Glutamatergic neuron (in vitro differentiated cells): ENCODE results near the gene ADGRD1. TPM values are rescaled to one million over a fixed set of nuclear protein-coding genes. Genes with fewer than 3 reads are reported as not detected.

ENCODE experiments used
- DNase-seq: peaks from one replicate; pipeline ENCODE4 v3.0.0; 2022
- H3K27ac Mint-ChIP-seq: one replicate; pipeline ENCODE4 v1.8.0; 2020; ENCODE audit warnings: mild to moderate bottlenecking, mixed read lengths, inconsistent platforms; ENCODE audit not compliant: unreplicated experiment
- H3K27me3 Mint-ChIP-seq: one replicate; pipeline ENCODE4 v1.8.0; 2020; ENCODE audit warnings: mild to moderate bottlenecking, moderate library complexity, mixed read lengths, inconsistent platforms; ENCODE audit not compliant: unreplicated experiment
- H3K36me3 Mint-ChIP-seq: one replicate; pipeline ENCODE4 v1.8.0; 2020; ENCODE audit warnings: mild to moderate bottlenecking, mixed read lengths, inconsistent platforms; ENCODE audit not compliant: unreplicated experiment
- H3K4me1 Mint-ChIP-seq: one replicate; pipeline ENCODE4 v1.8.0; 2020; ENCODE audit warnings: mild to moderate bottlenecking, low read depth, mixed read lengths, inconsistent platforms; ENCODE audit not compliant: unreplicated experiment
- H3K4me3 Mint-ChIP-seq: one replicate; pipeline ENCODE4 v1.8.0; 2020; ENCODE audit warnings: mild to moderate bottlenecking, mixed read lengths, inconsistent platforms; ENCODE audit not compliant: unreplicated experiment
- H3K9me3 Mint-ChIP-seq: one replicate; pipeline ENCODE4 v1.8.0; 2020; ENCODE audit warnings: mild to moderate bottlenecking, moderate library complexity, mixed read lengths, inconsistent platforms; ENCODE audit not compliant: unreplicated experiment
- CTCF ChIP-seq: fragments of 200-600 bp; sonication (generic); IDR thresholded peaks from one replicate; pipeline ENCODE4 v1.5.0; 2021; ENCODE audit not compliant: partially characterized antibody, unreplicated experiment
- total RNA-seq: library from RNA; stranded (reverse); fragmentation: NEBNext Ultra II Directional; extraction: Animal tissue kit (Norgen Biotek cat#: 25700); gene quantifications from one replicate; pipeline ENCODE4 v1.2.1, GENCODE V29; 2021; ENCODE audit not compliant: unreplicated experiment

Gene ADGRD1
- total RNA-seq, 1 donor from 2014 or later = 0.96 TPM

- Mint-ChIP-seq H3K4me1 (peaks cover 3% of the 10 kb centered on the region), H3K27me3 (peaks cover 13% of the 10 kb centered on the region), H3K27ac (no peak overlapping the region), H3K9me3 (peaks cover 10% of the 10 kb centered on the region), H3K36me3 (peaks cover 1% of the 10 kb centered on the region), H3K4me3 (no peak overlapping the region)
- no peak for TF ChIP-seq CTCF
- DNase-seq = no peak
These were observed 93.4 kb downstream of the ADGRD1 start for GRCh38 chr12:131046813-131047788.

GRCh38 chr12:131047789-131048610 lies 94.3 kb downstream of the ADGRD1 start:
- peaks cover 3% of the 10 kb centered on the region for H3K4me1 Mint-ChIP-seq
- H3K9me3 Mint-ChIP-seq = peaks cover 7% of the 10 kb centered on the region
- TF ChIP-seq CTCF = no peak
- no peak overlapping the region for H3K4me3 Mint-ChIP-seq
- H3K27me3 Mint-ChIP-seq = peaks cover 9% of the 10 kb centered on the region
- peaks cover 4% of the 10 kb centered on the region for H3K36me3 Mint-ChIP-seq
- H3K27ac Mint-ChIP-seq = peak overlapping the region; percentile 33
- DNase-seq = no peak

- Mint-ChIP-seq H3K27ac (peak overlapping the region; percentile 33), H3K27me3 (peaks cover 9% of the 10 kb centered on the region), H3K4me3 (no peak overlapping the region)
These were observed 94.9 kb downstream of the ADGRD1 start for GRCh38 chr12:131048611-131048990.

GRCh38 chr12:131049002-131049401 lies 95.3 kb downstream of the ADGRD1 start:
- TF ChIP-seq CTCF = no peak
- Mint-ChIP-seq H3K4me3 (no peak overlapping the region), H3K27me3 (peaks cover 9% of the 10 kb centered on the region), H3K27ac (no peak overlapping the region), H3K4me1 (peaks cover 3% of the 10 kb centered on the region), H3K9me3 (peaks cover 7% of the 10 kb centered on the region), H3K36me3 (peaks cover 4% of the 10 kb centered on the region)
- DNase-seq = no peak

More at GRCh38 chr12:131048611-131048990, 94.9 kb downstream of the ADGRD1 start:
- peaks cover 3% of the 10 kb centered on the region for H3K4me1 Mint-ChIP-seq
- TF ChIP-seq CTCF = no peak
- peaks cover 4% of the 10 kb centered on the region for H3K36me3 Mint-ChIP-seq
- DNase-seq = no peak
- peaks cover 7% of the 10 kb centered on the region for H3K9me3 Mint-ChIP-seq
